A673 (cell line): ENCODE data around the gene TLE4. TPM values are rescaled to one million over a fixed set of nuclear protein-coding genes. Genes with fewer than 3 reads are reported as not detected.

Experiments used
- BruUV-seq: library from RNA; stranded (reverse); fragments of 400-500 nt; replicated peaks from 2 replicates; lab custom pipeline; 2021; lab: Mats Ljungman, UMichigan
- CTCF ChIA-PET: fragments of 300-600 bp; sonication (Branson Sonifier 250); formaldehyde crosslinking; loops from one replicate; lab custom pipeline; 2022; ENCODE audit warnings: antibody characterized with exemption; lab: Charles Lee
- POLR2A ChIA-PET: fragments of 300-600 bp; sonication (Branson Sonifier 250); formaldehyde crosslinking; loops from one replicate; lab custom pipeline; 2022; ENCODE audit warnings: antibody characterized with exemption; ENCODE audit not compliant: low non-redundant PET; lab: Charles Lee
- DNase-seq: peaks from one replicate; pipeline ENCODE4 v3.0.0-alpha.2; 2015; ENCODE audit warnings: low spot score
- H3K27ac ChIP-seq: fragments of 200-600 bp; sonication (generic); 2 replicates; pipeline ENCODE4 v1.5.1; 2016; ENCODE audit warnings: mixed run types, low read depth, mild to moderate bottlenecking, mixed read lengths, antibody characterized with exemption, low read length; ENCODE audit not compliant: poor library complexity, severe bottlenecking
- H3K27me3 ChIP-seq: fragments of 200-600 bp; sonication (generic); replicated peaks from 2 replicates; pipeline ENCODE4 v1.6.1; 2017; ENCODE audit warnings: mixed run types, low read depth, mild to moderate bottlenecking, mixed read lengths, antibody characterized with exemption, low read length; ENCODE audit not compliant: insufficient read depth, poor library complexity
- H3K36me3 ChIP-seq: fragments of 200-600 bp; sonication (generic); 2 replicates; pipeline ENCODE4 v1.6.1; 2016; ENCODE audit warnings: mixed run types, mild to moderate bottlenecking, mixed read lengths, antibody characterized with exemption, low read length; ENCODE audit not compliant: insufficient read depth, poor library complexity, severe bottlenecking
- H3K4me1 ChIP-seq: fragments of 200-600 bp; sonication (generic); 2 replicates; pipeline ENCODE4 v1.6.1; 2017; ENCODE audit warnings: mixed run types, mild to moderate bottlenecking, mixed read lengths, antibody characterized with exemption, low read length; ENCODE audit not compliant: insufficient read depth, poor library complexity, severe bottlenecking
- H3K4me3 ChIP-seq: fragments of 200-600 bp; sonication (generic); 2 replicates; pipeline ENCODE4 v1.5.1; 2016; ENCODE audit warnings: low read depth, mixed run types, mild to moderate bottlenecking, mixed read lengths, low read length; ENCODE audit not compliant: poor library complexity, severe bottlenecking
- H3K9me3 ChIP-seq: fragments of 200-600 bp; sonication (generic); 2 replicates; pipeline ENCODE4 v1.6.1; 2016; ENCODE audit warnings: mixed run types, low read depth, mild to moderate bottlenecking, mixed read lengths, antibody characterized with exemption, low read length; ENCODE audit not compliant: poor library complexity, severe bottlenecking
- CTCF ChIP-seq: fragments of 300-800, 200-600 bp; sonication (generic); conservative IDR thresholded peaks from 2 replicates; pipeline ENCODE4 v1.5.1; 2017; ENCODE audit warnings: low read depth, mild to moderate bottlenecking, antibody characterized with exemption, low read length, moderate library complexity, mixed read lengths
- EZH2 ChIP-seq: fragments of 200-600 bp; sonication (generic); IDR thresholded peaks from 2 replicates; pipeline ENCODE4 v1.6.1; 2017; ENCODE audit warnings: borderline replicate concordance, low read depth, mild to moderate bottlenecking, mixed read lengths, antibody characterized with exemption, low read length; ENCODE audit not compliant: poor library complexity, severe bottlenecking
- intact Hi-C: fragments of 100-400 bp; cut with micrococcal nuclease; formaldehyde crosslinking; loops from one replicate; pipeline ENCODE4 v1.10.0; 2022; ENCODE audit not compliant: unreplicated experiment
- total RNA-seq: library from RNA; stranded (reverse); gene quantifications from 2 replicates; pipeline ENCODE4 v1.2.3, GENCODE V29; 2021

Gene TLE4
- total RNA-seq, 1 experiment from 2014 or later, result 21.3 TPM

GRCh38 chr9:79583952-79584654 lies 12.3 kb downstream of the TLE4 start:
- no peaks in the 10 kb centered on the region for H3K36me3 ChIP-seq
- no peak for DNase-seq
- H3K9me3 ChIP-seq, result no peaks in the 10 kb centered on the region
- ChIA-PET POLR2A (no interaction called here), CTCF (no interaction called here)
- BruUV-seq, result no TSS peak
- no peak overlapping the region for H3K27ac ChIP-seq
- H3K27me3 ChIP-seq, result no peaks in the 10 kb centered on the region
- intact Hi-C loops, result no loop called here
- H3K4me1 ChIP-seq, result peaks cover 11% of the 10 kb centered on the region
- H3K4me3 ChIP-seq, result no peak overlapping the region
- TF ChIP-seq CTCF, result no peak
- TF ChIP-seq EZH2, result no peak

GRCh38 chr9:79584655-79584982 lies 12.9 kb downstream of the TLE4 start:
- Histone ChIP-seq H3K4me3 (no peak overlapping the region), H3K36me3 (no peaks in the 10 kb centered on the region), H3K4me1 (peaks cover 11% of the 10 kb centered on the region), H3K27ac (no peak overlapping the region), H3K9me3 (no peaks in the 10 kb centered on the region), H3K27me3 (no peaks in the 10 kb centered on the region)
- no peak for TF ChIP-seq EZH2
- TF ChIP-seq CTCF, result no peak
- no TSS peak for BruUV-seq
- POLR2A ChIA-PET, result no interaction called here
- CTCF ChIA-PET, result no interaction called here
- intact Hi-C loops, result no loop called here
- no peak for DNase-seq

- Histone ChIP-seq H3K9me3 (no peaks in the 10 kb centered on the region), H3K27ac (no peak overlapping the region), H3K36me3 (no peaks in the 10 kb centered on the region), H3K4me1 (no peaks in the 10 kb centered on the region), H3K27me3 (no peaks in the 10 kb centered on the region), H3K4me3 (no peak overlapping the region)
- DNase-seq, result no peak
- intact Hi-C loops, result no loop called here
- POLR2A ChIA-PET, result no interaction called here
- no peak for TF ChIP-seq CTCF
- no peak for TF ChIP-seq EZH2
- CTCF ChIA-PET, result no interaction called here
- BruUV-seq, result no TSS peak
These were observed 16.9 kb downstream of the TLE4 start for GRCh38 chr9:79588488-79589223.
